Fibroblast of skin of left biceps (primary cell): ENCODE measurements around the gene UACA.
A peak's percentile ranks its signal among the peaks of the same experiment; 100 is the strongest.
"Not testable (repeated sequence)": the region's sequence is repeated elsewhere in the genome, so short reads cannot be mapped to it uniquely, and the experiment has no call there.

ENCODE experiments used
- DNase-seq, 2 experiments: peaks; one replicate each; pipeline ENCODE4 v3.0.0-alpha.2; 2013; ENCODE audit warnings: low read depth in 2 of 2

UACA gene

DNA sequence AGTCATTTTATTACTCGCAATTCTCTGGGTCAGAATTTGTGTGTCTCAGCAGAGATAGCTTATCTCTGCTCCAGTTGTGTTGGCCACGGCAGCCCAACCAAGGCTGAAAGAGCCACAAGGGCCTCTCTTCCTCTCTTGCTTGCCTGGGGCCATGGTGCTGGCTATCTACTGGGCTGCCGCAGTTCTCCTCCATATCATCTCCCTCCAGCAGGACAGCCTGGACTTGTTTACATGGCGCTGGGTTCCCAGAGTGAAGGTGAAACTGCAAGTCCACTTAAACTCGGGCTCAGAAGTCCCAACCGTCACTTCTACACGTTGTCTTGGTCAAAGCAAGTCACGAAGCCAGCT lies 134.8 kb downstream of the UACA start:
- no peak for DNase-seq

DNA sequence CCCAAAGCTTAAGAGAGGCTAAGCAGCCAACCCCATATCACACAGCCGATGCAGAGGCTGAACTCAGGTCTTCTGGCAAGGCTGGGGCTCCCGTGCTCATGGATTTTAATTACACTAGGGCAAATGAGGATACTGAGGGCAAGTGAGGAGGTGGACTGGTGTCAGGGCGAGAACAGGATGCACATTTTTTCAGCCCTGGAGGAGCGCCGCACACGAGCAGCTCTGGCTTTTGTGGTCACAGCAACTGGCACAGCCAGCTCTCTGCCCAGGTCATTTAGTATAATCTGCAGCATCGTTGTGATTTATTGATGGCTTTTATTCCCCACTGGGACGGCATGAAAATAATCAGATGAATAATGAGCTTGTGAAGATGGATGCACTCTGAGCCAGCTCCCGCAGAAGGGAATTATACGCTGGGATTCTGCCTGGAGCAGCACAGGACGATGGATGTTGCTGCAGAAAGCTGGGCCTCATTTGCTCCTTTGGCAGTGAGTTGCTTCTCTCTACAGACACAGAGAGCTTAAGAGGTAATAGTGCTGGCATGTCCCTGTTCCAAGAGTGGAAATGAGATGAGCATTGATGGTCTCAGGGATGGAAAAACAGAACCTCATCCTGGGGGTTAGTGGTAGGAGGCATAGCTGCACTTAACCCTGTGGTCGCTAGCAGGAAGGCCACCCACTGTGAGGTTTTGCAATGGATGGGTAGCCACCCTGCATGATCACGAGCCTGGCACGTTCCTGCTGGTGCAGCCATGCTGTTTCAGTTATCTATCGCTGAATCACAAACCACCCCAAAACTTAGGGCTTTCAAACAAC lies 135.4 kb downstream of the UACA start:
- DNase-seq: peak; percentile 44 to 51

DNA sequence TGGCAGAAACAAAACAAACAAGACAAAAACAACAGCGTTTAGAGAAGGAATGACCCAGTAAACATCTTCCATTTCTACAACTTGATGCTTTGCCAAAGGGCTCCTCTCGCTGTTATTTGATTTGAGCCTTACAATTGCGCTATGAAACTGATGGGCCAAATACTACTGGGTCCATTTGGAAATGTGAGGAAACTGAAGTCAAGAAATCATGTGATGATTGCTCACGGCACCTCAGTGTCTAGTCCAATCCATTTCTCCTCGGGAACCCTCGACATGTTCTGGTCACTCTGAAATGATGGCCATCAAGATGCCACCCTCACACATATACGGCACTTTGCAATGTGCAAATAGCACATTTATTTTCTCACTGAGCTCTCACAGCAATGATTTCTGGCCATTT lies 136.0 kb downstream of the UACA start:
- no peak for DNase-seq

DNA sequence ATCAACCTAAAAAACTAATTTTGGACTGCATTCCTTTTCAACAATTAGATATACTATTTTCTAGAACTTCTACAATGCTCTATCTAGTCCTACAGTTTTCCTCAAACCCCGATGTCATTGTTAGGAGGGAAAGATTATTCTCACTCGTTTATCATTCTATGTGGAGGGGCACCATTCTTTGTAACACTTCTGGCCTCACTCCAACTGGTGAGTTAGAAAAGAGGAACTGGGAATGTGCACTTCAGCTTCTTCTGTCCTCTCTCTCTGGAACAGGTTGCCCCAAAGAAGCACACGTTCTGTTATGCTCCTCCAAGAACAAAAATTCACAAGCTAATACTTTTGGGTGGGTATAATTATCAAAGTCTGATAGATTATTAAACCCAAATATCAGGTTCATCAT lies 137.9 kb downstream of the UACA start:
- no peak for DNase-seq

DNA sequence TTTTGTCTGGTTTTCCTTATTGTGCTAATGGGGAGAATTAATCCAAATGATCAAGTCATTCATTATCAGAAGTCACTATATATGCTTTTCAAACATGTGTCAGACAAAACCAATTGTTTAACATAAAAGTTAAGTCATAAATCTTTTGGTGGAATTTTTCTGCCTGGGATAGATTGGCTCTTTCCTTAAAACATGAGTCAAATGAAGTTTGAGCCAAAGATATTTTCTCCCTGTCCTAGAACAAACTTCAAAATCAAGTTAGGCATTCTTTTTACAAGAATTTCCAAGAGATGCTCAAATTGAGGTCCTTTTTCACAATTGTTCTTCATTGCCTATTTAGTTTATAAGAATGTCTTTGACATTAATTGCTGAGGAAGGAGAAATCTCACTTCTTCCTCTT lies 138.3 kb downstream of the UACA start:
- DNase-seq: no peak

DNA sequence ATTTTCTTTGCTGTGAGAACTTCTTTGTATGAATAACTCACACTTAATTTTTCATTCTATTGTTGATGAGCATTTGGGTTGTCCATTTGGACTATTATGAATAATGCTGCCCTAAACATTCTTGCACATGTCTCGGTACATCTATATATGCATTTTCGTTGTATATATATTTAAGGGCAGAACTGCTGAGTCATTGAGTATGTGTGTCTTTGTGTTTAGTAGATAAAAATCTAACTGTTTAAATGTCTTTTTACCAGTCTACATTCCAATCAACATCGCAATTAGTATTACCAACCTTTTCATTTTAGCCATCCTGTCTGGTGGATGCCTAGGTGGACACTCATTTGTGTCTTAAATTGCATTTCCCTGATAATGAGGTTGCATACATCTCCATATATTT lies 144.4 kb downstream of the UACA start:
- DNase-seq: no peak

DNA sequence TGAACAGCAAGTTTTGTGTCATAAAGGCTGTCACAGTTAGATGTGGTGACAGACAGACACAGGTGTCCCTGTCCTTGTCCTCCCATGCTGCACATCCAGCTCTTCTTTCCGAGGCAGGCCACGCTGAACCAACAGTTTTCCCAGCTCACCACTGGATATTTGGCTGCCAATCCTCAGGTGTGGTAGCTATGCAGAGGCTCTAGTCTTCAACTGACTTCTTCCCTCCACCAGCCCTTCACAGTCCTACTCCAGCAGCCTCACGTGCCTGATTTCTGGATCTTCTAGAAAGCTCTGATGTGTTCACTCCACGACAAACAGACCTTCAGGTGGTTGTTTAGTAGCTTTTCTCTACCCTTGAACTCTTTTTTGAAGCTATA lies 145.5 kb downstream of the UACA start:
- no peak for DNase-seq

DNA sequence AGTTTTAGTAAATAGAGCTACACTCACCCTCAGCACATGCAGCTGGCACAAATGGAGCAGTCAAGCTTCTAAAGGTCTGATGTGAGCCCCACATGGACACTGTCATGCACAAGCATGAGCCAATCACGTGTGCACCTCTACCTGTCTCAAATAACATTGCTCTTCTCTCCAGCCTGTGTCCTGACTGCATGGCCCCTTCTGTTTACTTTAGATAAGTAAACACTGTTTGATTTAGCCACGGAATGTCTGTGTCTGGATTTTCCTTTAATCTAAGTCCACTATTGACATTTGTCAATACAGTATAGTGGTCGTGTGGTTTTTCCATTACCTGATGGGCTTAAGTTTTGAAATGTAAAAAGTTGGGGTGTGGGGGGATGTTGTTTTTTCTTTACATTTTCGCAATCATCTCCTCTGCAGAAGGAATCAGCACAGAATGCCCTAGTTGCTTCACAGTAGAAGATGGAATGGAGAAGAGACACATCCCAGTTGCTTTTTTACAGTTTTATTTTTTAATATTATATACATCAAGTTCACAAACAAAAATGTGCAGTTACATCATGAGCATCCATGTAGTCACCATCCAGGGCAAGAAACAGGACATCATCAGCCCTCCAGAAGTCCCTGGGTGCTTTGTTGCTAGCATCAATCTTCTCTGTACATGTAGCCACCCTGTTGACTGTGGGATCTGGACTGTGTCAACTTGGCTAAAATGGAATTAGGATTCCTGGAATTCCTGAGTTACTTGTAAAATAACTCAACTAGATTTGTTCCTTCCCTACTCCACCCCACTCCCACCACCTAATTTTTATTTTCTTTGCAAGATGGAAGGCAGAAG lies 146.1 kb downstream of the UACA start:
- DNase-seq: no peak

DNA sequence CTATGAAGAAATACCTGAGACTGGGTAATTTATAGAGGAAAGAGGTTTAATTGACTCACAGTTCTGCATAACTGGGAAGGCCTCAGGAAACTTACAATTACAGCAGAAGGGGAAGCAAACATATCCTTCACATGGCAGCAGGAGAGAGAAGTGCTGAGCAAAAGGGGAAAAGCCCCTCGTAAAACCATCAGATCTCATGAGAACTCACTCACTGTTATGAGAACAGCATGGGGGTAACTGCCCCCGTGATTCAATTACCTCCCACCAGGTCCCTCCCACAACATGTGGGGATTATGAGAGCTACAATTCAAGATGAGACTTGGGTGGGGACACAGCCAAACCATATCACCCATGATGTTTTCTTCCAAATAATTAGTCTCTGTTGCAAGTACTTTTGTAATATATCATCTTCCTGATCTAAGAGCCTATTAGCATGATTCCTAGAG lies 147.0 kb downstream of the UACA start:
- not testable (repeated sequence) for DNase-seq

DNA sequence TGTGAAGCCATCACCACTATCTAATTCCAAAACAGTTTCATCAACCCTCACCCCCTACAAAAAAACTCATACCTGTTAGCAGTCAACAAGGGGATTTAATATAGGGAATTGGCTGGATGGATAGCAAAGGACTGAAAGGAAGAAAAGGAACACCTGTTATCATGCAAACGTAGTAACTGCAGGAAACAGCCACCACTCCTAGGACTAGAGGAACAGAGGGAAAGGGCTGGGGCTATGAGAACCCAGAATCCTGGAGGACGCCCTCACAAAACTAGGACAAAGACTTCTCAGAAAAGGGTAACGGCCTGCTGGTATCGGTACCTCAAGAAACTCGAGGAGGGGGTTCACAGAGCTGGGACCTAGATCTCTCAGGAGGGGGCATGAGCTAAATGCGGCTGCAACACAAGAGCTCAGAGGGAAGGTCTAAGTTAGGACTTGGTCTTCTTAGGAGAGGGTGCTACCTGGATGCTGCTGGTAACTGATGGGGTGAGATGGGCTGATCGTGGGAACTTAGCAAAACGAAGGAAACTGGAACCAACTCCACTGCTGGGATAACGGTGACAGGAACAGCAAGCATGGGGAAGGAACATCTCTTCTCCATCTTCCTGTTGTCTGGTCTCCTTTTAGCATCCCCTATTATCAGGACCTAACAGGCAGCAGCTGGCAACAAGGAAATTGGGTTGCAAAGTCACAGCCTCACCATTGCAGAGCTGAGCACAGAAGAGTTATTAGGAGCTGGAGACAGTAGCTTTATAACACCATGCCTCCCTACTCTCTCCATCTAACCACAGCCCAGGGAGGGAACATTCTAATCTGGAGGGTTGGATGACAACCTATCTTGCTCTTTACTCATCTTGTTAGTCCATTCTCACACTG lies 147.7 kb downstream of the UACA start:
- no peak for DNase-seq

DNA sequence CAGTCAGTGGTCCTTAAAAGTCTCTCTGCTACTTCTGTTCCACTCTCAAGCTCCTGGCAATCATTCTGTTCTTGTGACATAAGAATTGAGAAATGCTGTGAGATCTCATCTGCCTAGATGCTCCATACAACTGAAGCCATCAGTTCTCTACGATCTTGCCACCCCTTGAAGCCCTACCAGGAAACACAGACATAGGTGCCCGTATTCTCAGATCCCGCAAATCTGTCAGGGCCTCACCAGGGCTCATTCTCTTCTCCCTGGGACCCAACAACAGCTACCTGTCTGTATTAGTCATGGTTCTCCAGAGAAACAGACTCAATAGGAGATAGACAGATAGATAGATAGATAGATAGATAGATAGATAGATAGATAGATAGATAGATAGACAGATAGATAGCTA lies 149.1 kb downstream of the UACA start:
- DNase-seq: no peak

DNA sequence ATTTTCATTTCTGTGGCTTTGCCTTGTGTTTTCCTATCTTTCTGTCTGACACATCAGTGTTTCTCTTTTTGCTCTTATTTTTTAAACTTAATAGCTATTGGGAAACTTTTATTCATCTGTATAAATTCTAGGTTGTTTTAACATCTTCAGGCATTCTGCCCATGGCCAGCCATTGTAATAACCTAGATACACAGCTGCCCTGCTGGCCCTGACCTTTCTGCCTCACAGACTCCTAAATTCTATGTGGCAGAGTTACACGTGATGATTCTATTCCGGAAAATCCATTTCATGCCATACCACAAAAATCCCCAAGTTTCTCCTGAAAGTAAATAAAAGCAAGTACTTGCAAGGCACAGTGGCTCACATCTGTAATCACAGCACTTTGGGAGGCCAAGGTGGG lies 150.1 kb downstream of the UACA start:
- no peak for DNase-seq

DNA sequence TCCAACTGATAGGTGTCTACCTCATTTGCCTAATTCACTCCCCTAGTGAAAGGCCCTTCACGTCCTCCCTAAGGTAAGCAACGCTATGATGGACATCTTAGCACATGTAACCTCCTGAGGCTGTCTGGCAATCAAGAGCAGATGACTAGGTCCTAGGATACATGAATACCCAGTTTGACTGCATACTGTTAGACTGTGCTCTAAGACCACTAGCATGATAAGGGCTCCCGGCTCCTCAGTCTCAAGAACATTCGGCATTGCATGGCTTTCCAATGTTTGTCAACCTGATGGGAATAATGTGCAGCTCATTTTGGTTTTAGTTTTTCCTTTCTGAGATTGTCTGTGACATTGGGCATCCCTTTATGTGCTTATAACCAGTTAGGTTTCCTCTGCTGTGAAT lies 152.1 kb downstream of the UACA start:
- no peak for DNase-seq

DNA sequence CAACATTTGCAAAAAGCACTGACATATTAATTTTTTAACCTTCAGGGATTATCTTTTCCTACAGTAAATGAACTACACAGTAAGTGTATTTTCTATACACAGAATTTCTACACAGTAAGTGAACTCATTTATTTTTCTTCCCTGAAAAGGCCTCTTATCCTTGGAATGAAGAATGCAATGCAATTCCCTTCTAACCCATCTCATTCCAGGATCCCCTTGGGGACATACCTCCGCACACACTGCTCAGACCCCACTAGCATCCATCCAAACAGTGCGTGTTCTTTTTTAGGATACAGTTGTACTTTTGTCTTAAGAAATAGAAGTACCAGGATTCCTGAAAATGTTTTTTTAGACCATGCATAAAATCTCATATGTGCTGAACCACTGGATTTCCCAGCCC lies 152.8 kb downstream of the UACA start:
- DNase-seq: peak in 1 of 2 experiments; percentile 37

DNA sequence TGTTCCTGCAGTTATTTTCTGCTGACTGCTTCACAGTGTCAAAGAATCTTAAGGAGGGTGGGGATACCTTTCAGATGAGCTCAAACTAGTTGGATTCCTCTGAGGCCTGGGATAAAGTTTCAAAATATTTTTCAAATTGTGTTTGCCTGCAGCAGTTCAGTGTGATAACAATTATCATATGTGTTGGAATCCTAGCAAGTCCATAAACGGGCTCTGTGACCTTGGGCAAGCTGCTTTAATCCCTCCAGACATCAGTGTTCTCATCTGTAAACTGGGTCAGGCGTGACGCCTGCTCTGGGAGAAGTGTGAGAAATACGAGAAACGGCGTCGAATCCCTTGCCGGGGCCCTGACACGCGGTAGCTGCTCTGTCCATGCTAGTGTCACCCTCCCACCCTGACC lies 153.5 kb downstream of the UACA start:
- DNase-seq: no peak

DNA sequence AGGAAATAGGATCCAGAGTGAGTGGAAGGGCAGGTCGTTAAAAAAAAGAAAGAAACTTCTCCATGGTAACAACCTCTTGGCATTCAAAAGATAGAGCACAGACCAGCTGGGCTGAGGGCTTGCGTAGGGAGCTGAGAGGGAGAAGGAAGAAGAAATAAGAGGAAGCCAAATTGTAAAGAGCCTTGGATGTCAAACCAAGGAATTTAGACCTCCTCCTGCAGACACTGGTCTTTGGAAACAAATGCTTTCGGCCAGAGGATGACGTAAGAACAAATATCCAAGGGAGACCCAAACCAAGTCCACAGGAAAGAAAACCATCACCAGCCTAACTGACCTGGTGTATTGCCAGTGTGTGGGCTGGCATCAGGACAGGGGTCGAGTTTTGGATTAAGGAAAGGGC lies 155.2 kb downstream of the UACA start:
- DNase-seq: no peak

DNA sequence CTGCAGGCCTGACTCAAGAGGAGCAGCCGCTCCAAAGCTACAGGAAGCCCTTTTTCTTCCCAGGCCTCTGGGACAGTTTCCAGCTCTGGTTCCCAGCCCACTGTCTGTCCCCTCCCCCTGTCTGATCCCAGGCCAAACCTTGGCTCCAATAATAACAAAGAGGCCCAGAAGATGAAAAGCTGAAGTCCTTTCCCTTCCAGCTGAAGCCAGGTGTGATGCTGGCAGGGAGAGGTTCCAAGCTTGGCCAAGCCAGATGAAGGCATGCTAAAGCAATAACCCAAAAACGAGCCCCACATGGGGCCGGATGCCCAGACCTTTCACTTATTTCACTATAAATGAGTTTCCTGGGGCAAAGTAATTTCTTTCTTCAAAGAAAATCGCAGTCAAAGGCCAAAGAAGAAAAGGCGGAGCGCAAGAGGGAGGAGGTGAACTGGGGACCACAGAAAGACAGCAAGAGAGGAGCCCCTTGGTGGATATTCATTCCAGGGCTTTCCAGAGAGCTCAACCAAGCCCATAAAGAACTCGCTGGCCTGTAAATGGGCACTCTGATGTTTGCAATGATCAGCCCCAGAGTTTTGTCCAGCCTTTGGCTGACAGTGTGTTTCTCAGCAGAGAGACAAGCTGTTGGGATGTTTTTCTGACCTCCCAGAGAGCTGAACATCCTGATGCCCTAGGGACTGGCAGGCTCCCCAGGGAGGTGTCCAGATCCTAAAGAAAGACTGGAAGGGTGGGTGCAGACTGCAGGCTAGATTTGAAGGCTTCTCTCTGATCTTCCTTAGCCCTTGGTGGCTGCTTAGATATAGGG lies 157.6 kb downstream of the UACA start:
- DNase-seq: peak; percentile 58 to 62

DNA sequence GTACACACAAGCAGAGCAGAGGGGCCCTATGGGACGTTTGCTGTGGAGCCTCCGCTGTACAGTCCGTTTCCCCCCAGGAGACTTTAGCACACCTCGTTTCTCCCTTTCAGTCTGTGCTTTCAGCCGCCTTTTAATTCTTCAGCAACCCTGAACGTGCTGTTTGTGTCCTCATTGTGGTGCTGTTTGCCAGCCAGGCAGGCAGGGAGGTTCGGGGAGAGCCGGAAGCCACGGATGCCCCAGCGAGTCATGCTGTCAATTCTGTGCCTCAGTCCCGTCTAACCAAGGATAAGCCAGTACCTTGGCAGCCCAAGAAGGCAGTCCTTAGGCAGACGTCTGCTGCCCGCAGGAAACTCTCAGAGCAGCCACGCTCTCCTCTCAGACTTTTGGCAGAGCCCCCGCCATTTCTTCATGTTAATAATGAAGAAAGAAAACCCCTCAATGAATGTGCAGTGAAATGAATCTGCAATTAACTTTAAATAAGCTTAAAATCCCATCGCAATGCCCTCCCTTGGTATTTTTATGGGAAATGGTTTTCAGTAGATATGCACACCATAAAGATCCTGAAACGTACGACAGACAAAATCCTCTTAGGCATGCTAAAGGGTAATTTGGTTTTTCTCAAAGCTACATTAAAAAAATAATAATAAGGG lies 158.6 kb downstream of the UACA start:
- no peak for DNase-seq
